Rectal smooth muscle tissue (tissue), 1 donor: Measurements from ENCODE around the gene GOLM1.
"Not testable (repeated sequence)": the region's sequence is repeated elsewhere in the genome, so short reads cannot be mapped to it uniquely, and the experiment has no call there.

Experiments used
- H3K27ac ChIP-seq: one replicate; pipeline ENCODE4 v1.7.0; 2013; ENCODE audit warnings: low read depth, low read length, inconsistent platforms
- H3K27me3 ChIP-seq: one replicate; pipeline ENCODE4 v1.7.0; 2013; ENCODE audit warnings: low read length; ENCODE audit not compliant: control insufficient read depth, insufficient read depth
- H3K36me3 ChIP-seq: one replicate; pipeline ENCODE4 v1.7.0; 2013; ENCODE audit warnings: low read length; ENCODE audit not compliant: control insufficient read depth, insufficient read depth
- H3K4me1 ChIP-seq: one replicate; pipeline ENCODE4 v1.7.0; 2013; ENCODE audit warnings: low read length; ENCODE audit not compliant: control insufficient read depth, insufficient read depth
- H3K4me3 ChIP-seq: one replicate; pipeline ENCODE4 v1.7.0; 2013; ENCODE audit warnings: low read length
- H3K9ac ChIP-seq: one replicate; pipeline ENCODE4 v1.7.0; 2013; ENCODE audit warnings: low read length

GOLM1 gene

GRCh38 chr9:86048018-86048742, 51.2 kb downstream of the GOLM1 start:
- not testable (repeated sequence) for H3K27ac ChIP-seq, H3K4me1 ChIP-seq, H3K9ac ChIP-seq, H3K36me3 ChIP-seq, H3K27me3 ChIP-seq, H3K4me3 ChIP-seq

DNA sequence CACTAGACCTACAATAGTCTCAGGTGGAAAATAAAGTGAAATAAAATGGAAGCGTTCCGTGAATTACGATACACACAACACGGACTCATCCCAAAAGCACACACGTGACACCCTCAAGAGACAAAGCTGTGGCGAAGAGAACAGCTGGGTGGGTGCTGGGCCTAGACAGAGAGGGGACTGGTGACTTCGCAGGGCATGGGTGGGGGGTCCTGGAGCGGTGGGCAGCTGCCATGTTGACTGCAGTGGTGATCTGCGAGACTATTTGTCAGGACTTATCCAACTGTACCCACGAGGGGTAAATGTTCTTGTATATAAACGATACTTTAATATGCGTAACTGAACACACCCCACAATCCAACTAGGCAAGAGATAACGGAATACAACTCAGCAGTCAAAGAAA, 52.0 kb downstream of the GOLM1 start:
- H3K27me3 ChIP-seq, result no peaks in the 10 kb centered on the region
- no peaks in the 10 kb centered on the region for H3K4me1 ChIP-seq
- no peak overlapping the region for H3K9ac ChIP-seq
- H3K27ac ChIP-seq, result no peak overlapping the region
- peaks cover 2% of the 10 kb centered on the region for H3K36me3 ChIP-seq
- no peak overlapping the region for H3K4me3 ChIP-seq

DNA sequence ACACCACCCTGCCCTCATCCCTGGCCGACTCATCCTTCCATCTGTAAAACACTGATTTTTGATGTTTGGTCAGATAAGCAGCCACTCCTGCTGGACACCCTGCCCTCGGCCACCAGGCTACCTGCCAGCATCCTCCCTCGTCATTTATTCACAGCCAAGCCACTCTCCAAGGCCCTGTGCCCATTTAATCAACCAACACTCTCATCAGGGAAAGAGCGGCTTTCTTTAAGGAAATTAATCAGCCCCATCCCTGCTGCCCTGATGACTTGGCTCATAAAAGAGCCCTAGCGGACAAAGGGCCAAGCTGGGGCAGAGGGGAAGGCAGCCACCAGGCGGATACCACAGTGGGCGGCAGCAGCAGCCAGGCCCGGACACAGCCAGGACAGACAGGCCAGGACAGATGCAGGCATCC, 52.4 kb downstream of the GOLM1 start:
- H3K4me3 ChIP-seq, result no peak overlapping the region
- no peaks in the 10 kb centered on the region for H3K4me1 ChIP-seq
- no peaks in the 10 kb centered on the region for H3K27me3 ChIP-seq
- H3K9ac ChIP-seq, result no peak overlapping the region
- H3K27ac ChIP-seq, result no peak overlapping the region
- peaks cover 2% of the 10 kb centered on the region for H3K36me3 ChIP-seq

DNA sequence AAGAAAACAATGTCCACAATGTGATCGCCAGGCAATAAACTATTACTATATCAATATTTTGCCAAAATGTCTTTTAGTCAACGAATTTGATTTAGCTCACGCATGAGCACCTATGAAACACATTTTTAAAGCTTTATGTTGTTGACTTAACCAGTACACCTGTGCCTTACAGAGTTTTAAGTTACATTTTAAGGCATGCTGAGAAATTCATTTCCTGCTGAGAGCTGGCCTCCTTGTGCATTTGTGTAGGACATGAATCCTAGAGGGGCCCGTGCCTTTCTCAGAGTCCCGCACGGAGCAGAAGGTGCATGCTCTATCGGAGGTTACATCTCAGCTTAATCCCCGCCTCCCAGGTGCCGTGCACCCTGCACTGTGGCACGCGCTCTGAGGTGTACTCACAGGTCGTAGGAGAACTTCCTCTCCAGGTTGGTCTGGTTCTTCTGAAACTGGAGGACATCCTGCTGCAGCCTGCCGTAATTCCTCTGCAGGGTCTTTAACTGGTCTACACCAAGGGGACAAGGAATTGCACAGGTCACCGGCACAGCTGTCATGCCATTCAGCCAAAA, 53.2 kb downstream of the GOLM1 start:
- Histone ChIP-seq H3K9ac (no peak overlapping the region), H3K27ac (no peak overlapping the region), H3K4me3 (no peak overlapping the region), H3K27me3 (no peaks in the 10 kb centered on the region), H3K36me3 (no peaks in the 10 kb centered on the region), H3K4me1 (peaks cover 3% of the 10 kb centered on the region)

GRCh38 chr9:86045654-86046053, 53.7 kb downstream of the GOLM1 start:
- H3K4me1 ChIP-seq, result peaks cover 3% of the 10 kb centered on the region
- no peaks in the 10 kb centered on the region for H3K36me3 ChIP-seq
- H3K9ac ChIP-seq, result no peak overlapping the region
- no peaks in the 10 kb centered on the region for H3K27me3 ChIP-seq
- no peak overlapping the region for H3K4me3 ChIP-seq
- no peak overlapping the region for H3K27ac ChIP-seq

DNA sequence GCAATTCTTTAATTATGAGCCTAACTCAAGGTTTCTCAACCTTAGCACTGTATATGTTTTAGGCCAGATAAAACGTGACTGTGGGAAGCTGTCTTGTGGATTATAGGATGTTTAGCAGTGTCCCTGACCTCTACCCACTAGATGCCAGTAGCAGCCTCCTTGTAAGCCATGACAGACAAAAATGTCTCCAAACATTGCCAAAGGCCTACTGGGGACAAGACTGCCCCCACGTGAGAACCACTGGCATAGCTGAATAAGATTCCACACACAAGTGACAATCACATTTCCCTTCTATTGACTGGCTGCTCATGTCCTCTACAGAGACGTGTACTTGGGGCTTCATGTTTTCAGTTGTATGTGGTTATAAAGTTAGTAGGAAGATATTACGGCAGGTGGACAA, 55.4 kb downstream of the GOLM1 start:
- Histone ChIP-seq H3K4me1 (peaks cover 3% of the 10 kb centered on the region), H3K4me3 (no peak overlapping the region), H3K36me3 (no peaks in the 10 kb centered on the region), H3K27ac (no peak overlapping the region), H3K27me3 (no peaks in the 10 kb centered on the region), H3K9ac (no peak overlapping the region)

DNA sequence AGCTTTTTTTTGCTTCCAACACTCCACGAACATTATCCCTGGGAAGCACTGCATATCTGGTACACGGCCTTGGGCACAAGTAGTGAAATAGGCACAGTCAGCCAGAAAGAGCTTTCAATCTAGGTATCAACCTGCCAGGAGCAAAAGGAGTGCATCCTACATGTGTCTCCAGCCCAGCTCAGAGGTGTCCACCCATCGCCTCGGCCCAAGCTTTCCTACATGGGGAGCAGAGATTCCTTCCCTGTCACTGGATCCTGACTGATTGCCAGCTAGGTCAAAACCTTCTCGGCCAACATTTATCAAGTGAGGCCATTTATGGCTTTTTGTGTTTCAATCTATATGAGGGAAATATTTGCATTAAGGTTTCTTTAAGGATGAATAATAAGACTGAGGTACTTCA, 55.8 kb downstream of the GOLM1 start:
- no peaks in the 10 kb centered on the region for H3K27me3 ChIP-seq
- no peak overlapping the region for H3K9ac ChIP-seq
- no peaks in the 10 kb centered on the region for H3K36me3 ChIP-seq
- H3K27ac ChIP-seq, result no peak overlapping the region
- H3K4me3 ChIP-seq, result no peak overlapping the region
- peaks cover 3% of the 10 kb centered on the region for H3K4me1 ChIP-seq

- Histone ChIP-seq H3K4me3 (no peak overlapping the region), H3K27ac (no peak overlapping the region), H3K27me3 (no peaks in the 10 kb centered on the region), H3K9ac (no peak overlapping the region), H3K4me1 (peaks cover 3% of the 10 kb centered on the region), H3K36me3 (no peaks in the 10 kb centered on the region)
Measured at GRCh38 chr9:86042199-86042978, 57.0 kb downstream of the GOLM1 start.

GRCh38 chr9:86041311-86041741, 58.0 kb downstream of the GOLM1 start:
- no peaks in the 10 kb centered on the region for H3K36me3 ChIP-seq
- no peak overlapping the region for H3K9ac ChIP-seq
- H3K27ac ChIP-seq, result no peak overlapping the region
- no peaks in the 10 kb centered on the region for H3K27me3 ChIP-seq
- peaks cover 3% of the 10 kb centered on the region for H3K4me1 ChIP-seq
- no peak overlapping the region for H3K4me3 ChIP-seq

- Histone ChIP-seq H3K4me1 (peaks cover 3% of the 10 kb centered on the region), H3K27me3 (no peaks in the 10 kb centered on the region), H3K9ac (no peak overlapping the region), H3K4me3 (no peak overlapping the region), H3K36me3 (no peaks in the 10 kb centered on the region), H3K27ac (no peak overlapping the region)
Measured at GRCh38 chr9:86040861-86041155, 58.5 kb downstream of the GOLM1 start.

DNA sequence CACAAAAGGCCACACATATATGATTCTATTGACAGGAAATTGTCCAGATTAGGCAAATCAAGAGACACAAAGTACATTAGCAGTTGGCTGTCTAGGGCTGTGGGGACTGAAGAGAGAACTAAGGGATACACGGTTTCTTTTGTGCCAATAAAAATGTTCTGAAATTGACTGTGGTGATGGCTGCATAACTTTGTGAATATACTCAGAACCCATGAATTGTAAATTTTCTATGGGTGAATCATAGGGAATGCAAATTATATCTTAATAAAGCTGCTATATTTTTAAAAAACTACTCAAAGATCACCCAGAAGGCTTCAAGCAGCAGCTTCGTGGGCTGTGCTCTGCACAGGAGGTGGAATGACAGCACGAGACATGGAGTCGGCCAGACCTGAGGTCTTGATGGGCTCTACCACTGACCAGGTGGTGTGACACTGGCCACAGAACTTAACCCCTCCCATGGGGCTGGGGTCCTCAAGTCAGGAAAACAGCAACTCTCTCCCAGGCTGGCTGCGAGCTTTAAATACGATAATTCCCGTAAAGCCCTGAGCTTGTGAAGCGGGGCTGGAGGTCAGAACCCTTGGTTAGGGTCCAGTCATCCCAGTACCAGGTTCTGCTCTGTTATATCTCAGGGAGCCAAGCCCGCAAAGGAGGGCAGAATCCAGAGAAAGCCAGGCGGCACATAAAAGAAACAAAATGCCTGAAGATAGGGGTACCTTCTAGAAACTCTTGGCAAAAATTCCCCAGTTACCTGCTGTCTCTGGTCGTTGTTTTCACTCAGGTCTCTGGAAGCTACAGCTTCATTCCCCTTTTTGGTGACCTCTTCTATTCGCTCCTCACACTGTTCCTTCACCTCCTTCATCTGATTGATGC, 59.1 kb downstream of the GOLM1 start:
- Histone ChIP-seq H3K27ac (no peak overlapping the region), H3K9ac (no peak overlapping the region), H3K27me3 (no peaks in the 10 kb centered on the region), H3K36me3 (no peaks in the 10 kb centered on the region), H3K4me3 (no peak overlapping the region), H3K4me1 (peaks cover 3% of the 10 kb centered on the region)

DNA sequence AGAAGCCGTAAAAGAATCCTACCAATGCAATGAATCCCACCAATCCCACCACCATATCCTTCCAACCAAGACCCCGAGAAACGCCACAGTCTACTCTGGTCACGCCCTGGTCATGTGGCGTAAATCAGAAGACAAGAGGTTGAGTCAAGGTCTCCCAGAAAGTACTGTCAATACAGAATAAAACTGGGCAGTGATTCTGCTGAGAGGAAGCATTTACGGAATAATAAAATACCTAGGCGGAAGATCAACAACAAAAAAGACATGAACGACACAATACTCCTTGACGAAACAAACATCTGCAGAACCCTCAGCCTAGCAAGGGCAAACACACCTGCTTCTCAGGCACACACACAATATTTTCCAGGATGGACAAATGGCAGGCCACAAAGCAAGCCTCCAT, 62.8 kb downstream of the GOLM1 start:
- Histone ChIP-seq H3K9ac (no peak overlapping the region), H3K4me3 (no peak overlapping the region), H3K4me1 (peaks cover 3% of the 10 kb centered on the region), H3K27ac (no peak overlapping the region), H3K36me3 (peaks cover 6% of the 10 kb centered on the region), H3K27me3 (no peaks in the 10 kb centered on the region)
